Type B pancreatic cell (in vitro differentiated cells): ENCODE results near the gene MUC4. TPM values are rescaled to one million over a fixed set of nuclear protein-coding genes. Genes with fewer than 3 reads are reported as not detected.

ENCODE experiments used
- DNase-seq: peaks from one replicate; pipeline ENCODE4 v3.0.0; 2021; ENCODE audit warnings: mixed read lengths; ENCODE audit not compliant: unreplicated experiment; ENCODE audit errors: extremely low spot score
- H3K27ac Mint-ChIP-seq: 2 replicates; pipeline ENCODE4 v1.8.0; 2021; ENCODE audit warnings: mild to moderate bottlenecking, mixed read lengths
- H3K27me3 Mint-ChIP-seq: 2 replicates; pipeline ENCODE4 v1.8.0; 2021; ENCODE audit warnings: mixed read lengths
- H3K36me3 Mint-ChIP-seq: 2 replicates; pipeline ENCODE4 v1.8.0; 2021; ENCODE audit warnings: mixed read lengths
- H3K4me1 Mint-ChIP-seq: one replicate; pipeline ENCODE4 v1.8.0; 2021; ENCODE audit warnings: mixed read lengths; ENCODE audit not compliant: unreplicated experiment
- H3K4me3 Mint-ChIP-seq: 2 replicates; pipeline ENCODE4 v1.8.0; 2021; ENCODE audit warnings: mild to moderate bottlenecking, mixed read lengths
- H3K9me3 Mint-ChIP-seq: 2 replicates; pipeline ENCODE4 v1.8.0; 2021; ENCODE audit warnings: mixed read lengths
- total RNA-seq: library from RNA; stranded (reverse); gene quantifications from 2 replicates; pipeline ENCODE4 v1.2.1, GENCODE V29; 2021; ENCODE audit warnings: low replicate concordance
- TF ChIP-seq, protein P1 (sequence below): fragments of 200-600 bp; sonication (generic); conservative IDR thresholded peaks from 2 replicates; pipeline ENCODE4 v1.5.0; 2021; ENCODE audit warnings: antibody characterized with exemption, mild to moderate bottlenecking

Gene MUC4
- total RNA-seq, 1 donor from 2014 or later, result 2.4 TPM

DNA sequence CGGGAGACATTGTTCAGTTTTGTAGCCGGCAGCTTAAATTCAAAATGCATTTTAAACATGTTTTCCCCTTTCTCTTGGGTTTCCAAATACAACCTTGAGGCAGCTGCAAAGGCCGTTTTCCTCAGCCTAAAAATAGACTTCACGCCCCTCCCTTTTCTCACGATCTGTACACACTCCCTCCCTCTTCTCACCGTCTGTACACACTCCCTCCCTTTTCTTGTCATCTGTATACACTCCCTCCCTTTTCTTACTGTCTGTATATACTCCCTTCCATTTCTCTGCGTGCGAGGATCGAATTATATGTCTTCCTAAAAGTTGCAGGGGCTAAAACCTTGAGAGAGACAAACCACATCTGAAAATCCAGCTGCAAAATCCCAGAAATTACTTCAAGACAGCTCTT is 8.9 kb downstream of the MUC4 start:
- Mint-ChIP-seq H3K27me3 (peaks cover 34% of the 10 kb centered on the region), H3K27ac (no peak overlapping the region), H3K4me3 (no peak overlapping the region), H3K9me3 (no peaks in the 10 kb centered on the region), H3K36me3 (no peaks in the 10 kb centered on the region), H3K4me1 (peaks cover 14% of the 10 kb centered on the region)
- TF ChIP-seq, protein P1, sequence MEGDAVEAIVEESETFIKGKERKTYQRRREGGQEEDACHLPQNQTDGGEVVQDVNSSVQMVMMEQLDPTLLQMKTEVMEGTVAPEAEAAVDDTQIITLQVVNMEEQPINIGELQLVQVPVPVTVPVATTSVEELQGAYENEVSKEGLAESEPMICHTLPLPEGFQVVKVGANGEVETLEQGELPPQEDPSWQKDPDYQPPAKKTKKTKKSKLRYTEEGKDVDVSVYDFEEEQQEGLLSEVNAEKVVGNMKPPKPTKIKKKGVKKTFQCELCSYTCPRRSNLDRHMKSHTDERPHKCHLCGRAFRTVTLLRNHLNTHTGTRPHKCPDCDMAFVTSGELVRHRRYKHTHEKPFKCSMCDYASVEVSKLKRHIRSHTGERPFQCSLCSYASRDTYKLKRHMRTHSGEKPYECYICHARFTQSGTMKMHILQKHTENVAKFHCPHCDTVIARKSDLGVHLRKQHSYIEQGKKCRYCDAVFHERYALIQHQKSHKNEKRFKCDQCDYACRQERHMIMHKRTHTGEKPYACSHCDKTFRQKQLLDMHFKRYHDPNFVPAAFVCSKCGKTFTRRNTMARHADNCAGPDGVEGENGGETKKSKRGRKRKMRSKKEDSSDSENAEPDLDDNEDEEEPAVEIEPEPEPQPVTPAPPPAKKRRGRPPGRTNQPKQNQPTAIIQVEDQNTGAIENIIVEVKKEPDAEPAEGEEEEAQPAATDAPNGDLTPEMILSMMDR, result no peak
- DNase-seq, result no peak

DNA sequence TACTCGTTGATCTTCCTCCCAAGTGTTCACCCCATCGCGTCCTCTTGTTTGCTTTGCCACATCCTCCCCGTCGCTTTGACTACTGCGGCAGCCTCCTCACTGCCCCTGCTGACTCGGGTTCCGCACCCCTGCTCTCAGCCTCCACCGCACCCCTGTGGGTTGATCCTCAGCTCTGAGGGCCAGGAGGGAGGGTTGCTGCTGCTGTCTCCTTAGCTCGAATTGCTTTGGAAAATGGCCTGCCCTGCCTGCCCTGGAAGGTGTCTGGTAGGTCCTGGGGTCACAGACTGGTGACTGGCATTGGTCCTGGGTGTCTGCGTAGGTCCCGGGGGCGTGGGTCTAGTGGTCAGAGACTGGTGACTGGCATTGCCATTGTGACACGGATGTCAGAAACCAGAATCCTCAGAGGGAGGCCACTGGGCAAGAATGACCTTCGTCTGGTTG is 9.4 kb downstream of the MUC4 start:
- no peak for DNase-seq
- Mint-ChIP-seq H3K27me3 (peaks cover 34% of the 10 kb centered on the region), H3K27ac (peak overlapping the region; percentile 24)

DNA sequence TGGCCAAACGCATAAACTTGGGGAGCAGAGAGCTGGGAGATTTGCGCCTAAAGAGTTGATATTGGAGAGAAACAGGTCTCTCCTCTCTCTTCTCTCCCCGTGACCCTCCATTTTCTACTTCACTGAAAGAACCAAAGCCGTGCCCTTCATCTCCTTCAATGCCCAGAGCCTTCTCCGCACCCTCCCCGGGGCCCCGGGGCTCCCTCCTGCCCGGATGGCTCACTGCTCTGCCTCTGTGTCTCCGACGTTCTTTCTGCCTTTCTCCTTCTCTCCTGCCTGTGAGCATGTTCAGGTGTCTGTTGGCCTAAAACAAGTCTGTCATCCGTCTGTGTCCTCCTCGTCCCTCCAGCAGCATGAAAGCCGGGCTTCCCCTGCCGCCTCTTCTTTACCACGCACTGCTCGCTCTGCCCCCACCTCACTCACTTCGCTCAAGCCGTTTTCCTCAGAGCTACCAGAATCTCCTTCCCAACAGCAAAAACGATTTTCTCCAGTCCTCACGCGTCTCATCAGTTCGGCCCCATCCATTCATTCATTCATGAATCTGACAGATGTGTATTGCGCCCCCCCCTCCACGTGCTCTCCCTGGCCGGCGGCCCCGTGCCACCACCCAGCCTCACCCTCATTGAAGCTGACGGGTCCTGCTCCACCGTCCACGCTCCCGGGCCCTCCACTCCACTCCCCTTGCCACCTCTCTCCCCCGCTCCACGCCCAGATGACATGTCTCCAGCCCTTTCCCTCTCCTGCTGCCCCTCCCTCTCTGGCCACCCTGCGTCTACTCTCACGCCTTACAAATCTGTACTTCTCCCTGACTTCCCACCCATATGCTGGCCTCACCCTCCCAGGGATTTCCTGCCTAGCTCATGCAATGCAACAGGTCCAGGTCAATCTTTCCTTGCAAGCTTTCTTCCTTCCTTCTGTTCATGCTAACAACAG is 10.2 kb downstream of the MUC4 start:
- H3K27ac Mint-ChIP-seq, result peak overlapping the region; percentile 24
- H3K36me3 Mint-ChIP-seq, result no peaks in the 10 kb centered on the region
- H3K4me1 Mint-ChIP-seq, result peaks cover 14% of the 10 kb centered on the region
- TF ChIP-seq, protein P1, result no peak
- no peaks in the 10 kb centered on the region for H3K9me3 Mint-ChIP-seq
- H3K27me3 Mint-ChIP-seq, result peaks cover 34% of the 10 kb centered on the region
- no peak for DNase-seq
- no peak overlapping the region for H3K4me3 Mint-ChIP-seq

More for the DNA sequence above, 9.4 kb downstream of the MUC4 start:
- Mint-ChIP-seq H3K36me3 (no peaks in the 10 kb centered on the region), H3K9me3 (no peaks in the 10 kb centered on the region), H3K4me1 (peaks cover 14% of the 10 kb centered on the region), H3K4me3 (no peak overlapping the region)
- TF ChIP-seq, protein P1, result no peak

DNA sequence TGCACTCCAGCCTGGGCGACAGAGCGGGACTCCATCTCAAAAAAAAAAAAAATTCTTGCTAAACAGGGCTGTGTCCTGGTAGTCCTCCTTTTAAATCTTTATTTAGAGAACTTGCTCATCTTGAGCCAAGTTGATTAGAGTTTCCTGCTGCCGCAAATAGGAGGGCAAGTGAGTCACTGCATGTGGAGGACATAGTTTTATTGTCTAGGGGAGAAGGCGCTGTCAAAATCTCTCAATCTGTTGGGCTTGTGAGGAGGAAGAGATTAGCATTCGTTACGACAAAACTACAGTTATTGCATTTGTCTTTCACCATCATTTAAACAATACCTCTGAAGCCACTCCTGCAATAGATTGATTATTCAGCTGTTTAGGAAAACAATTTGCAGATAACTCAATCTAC is 11.5 kb downstream of the MUC4 start:
- Mint-ChIP-seq H3K9me3 (no peaks in the 10 kb centered on the region), H3K27me3 (peaks cover 30% of the 10 kb centered on the region), H3K27ac (no peak overlapping the region), H3K4me3 (no peak overlapping the region), H3K4me1 (peaks cover 14% of the 10 kb centered on the region), H3K36me3 (no peaks in the 10 kb centered on the region)
- no peak for DNase-seq
- TF ChIP-seq, protein P1, result no peak

DNA sequence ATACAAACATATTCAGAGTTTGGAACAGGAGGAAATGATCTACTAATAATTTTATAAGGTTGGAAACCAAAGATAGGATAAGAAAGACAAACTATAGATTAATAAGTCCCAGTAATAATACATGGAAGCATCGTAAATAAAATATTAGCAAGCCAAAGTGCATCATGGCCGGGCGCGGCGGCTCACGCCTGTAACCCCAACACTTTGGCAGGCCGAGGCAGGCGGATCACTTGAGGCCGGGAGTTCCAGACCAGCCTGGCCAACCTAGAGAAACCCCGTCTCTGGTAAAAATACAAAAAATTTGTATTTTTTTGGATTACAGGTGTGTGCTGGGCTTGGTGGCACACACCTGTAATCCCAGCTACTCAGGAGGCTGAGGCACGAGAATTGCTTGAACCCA is 14.9 kb downstream of the MUC4 start:
- no peak for DNase-seq
- H3K27me3 Mint-ChIP-seq, result peaks cover 14% of the 10 kb centered on the region
- H3K4me3 Mint-ChIP-seq, result no peak overlapping the region
- H3K9me3 Mint-ChIP-seq, result no peaks in the 10 kb centered on the region
- H3K27ac Mint-ChIP-seq, result no peak overlapping the region
- TF ChIP-seq, protein P1, result no peak
- H3K4me1 Mint-ChIP-seq, result peaks cover under 1% of the 10 kb centered on the region
- H3K36me3 Mint-ChIP-seq, result no peaks in the 10 kb centered on the region
